HG03135 (cell line): ENCODE results near the gene INPP5A.
"Not testable (repeated sequence)": the region's sequence is repeated elsewhere in the genome, so short reads cannot be mapped to it uniquely, and the experiment has no call there.

ENCODE experiments used
- ATAC-seq: cut with Tn5 transposase; IDR thresholded peaks from one replicate; pipeline ENCODE4 v1.9.1; 2021; ENCODE audit warnings: mild to moderate bottlenecking, moderate library complexity; ENCODE audit not compliant: unreplicated experiment

INPP5A gene

GRCh38 chr10:132546567-132547420, 9.2 kb downstream of the INPP5A start:
- ATAC-seq = no peak

- no peak for ATAC-seq
Measured at GRCh38 chr10:132547421-132547861, 9.9 kb downstream of the INPP5A start.

- no peak for ATAC-seq
Measured at GRCh38 chr10:132548106-132548823, 10.7 kb downstream of the INPP5A start.

GRCh38 chr10:132548869-132549268, 11.3 kb downstream of the INPP5A start:
- ATAC-seq = no peak

GRCh38 chr10:132549371-132549770, 11.8 kb downstream of the INPP5A start:
- no peak for ATAC-seq

- no peak for ATAC-seq
Measured at GRCh38 chr10:132550366-132551092, 12.9 kb downstream of the INPP5A start.

- peak; percentile 62 for ATAC-seq
Measured at GRCh38 chr10:132551093-132551807, 13.7 kb downstream of the INPP5A start.

- ATAC-seq = peak; percentile 11
Measured at GRCh38 chr10:132551808-132552130, 14.2 kb downstream of the INPP5A start.

- ATAC-seq = not testable (repeated sequence)
Measured at GRCh38 chr10:132552635-132553034, 15.0 kb downstream of the INPP5A start.

- not testable (repeated sequence) for ATAC-seq
Measured at GRCh38 chr10:132553568-132553967, 16.0 kb downstream of the INPP5A start.

- no peak for ATAC-seq
Measured at GRCh38 chr10:132554053-132554990, 16.7 kb downstream of the INPP5A start.

- ATAC-seq = no peak
Measured at GRCh38 chr10:132554991-132555647, 17.5 kb downstream of the INPP5A start.

GRCh38 chr10:132555648-132556575, 18.3 kb downstream of the INPP5A start:
- no peak for ATAC-seq

GRCh38 chr10:132556994-132557441, 19.4 kb downstream of the INPP5A start:
- no peak for ATAC-seq

GRCh38 chr10:132557696-132558515, 20.3 kb downstream of the INPP5A start:
- ATAC-seq = no peak

- no peak for ATAC-seq
Measured at GRCh38 chr10:132558516-132559413, 21.2 kb downstream of the INPP5A start.
